WTC11 (cell line): ENCODE measurements around the gene SVOP. TPM values are rescaled to one million over a fixed set of nuclear protein-coding genes. Genes with fewer than 3 reads are reported as not detected.
A peak's percentile ranks its signal among the peaks of the same experiment; 100 is the strongest.

Source experiments
- ATAC-seq: fragments of 200-7000 bp; cut with Tn5 transposase; 2 replicates; pipeline ENCODE4 v1.10.0; 2021; ENCODE audit warnings: mild to moderate bottlenecking, moderate library complexity
- Bru-seq: library from RNA; stranded (reverse); fragments of 400-500 nt; gene quantifications from one replicate; lab custom pipeline; 2021; lab: Mats Ljungman, UMichigan
- CTCF ChIA-PET: fragments of 300-600 bp; sonication (Branson Sonifier 250); formaldehyde crosslinking; loops from one replicate; lab custom pipeline; 2021; ENCODE audit warnings: antibody characterized with exemption; lab: Charles Lee
- POLR2A ChIA-PET: fragments of 350-600 bp; sonication (Branson Sonifier 250); formaldehyde crosslinking; loops from one replicate; lab custom pipeline; 2021; ENCODE audit warnings: antibody characterized with exemption; lab: Charles Lee
- DNase-seq: peaks from one replicate; pipeline ENCODE4 v3.0.0; 2021; ENCODE audit warnings: low spot score
- H3K27ac Mint-ChIP-seq: 2 replicates; pipeline ENCODE4 v1.8.0; 2021; ENCODE audit warnings: mixed read lengths
- H3K27me3 Mint-ChIP-seq: 2 replicates; pipeline ENCODE4 v1.8.0; 2021; ENCODE audit warnings: low read depth, mild to moderate bottlenecking, moderate library complexity, mixed read lengths
- H3K36me3 Mint-ChIP-seq: 2 replicates; pipeline ENCODE4 v1.8.0; 2021; ENCODE audit warnings: mixed read lengths
- H3K4me1 Mint-ChIP-seq: 2 replicates; pipeline ENCODE4 v1.8.0; 2022; ENCODE audit warnings: mixed read lengths
- H3K4me3 Mint-ChIP-seq: 2 replicates; pipeline ENCODE4 v1.8.0; 2021; ENCODE audit warnings: mild to moderate bottlenecking, moderate library complexity, mixed read lengths
- H3K9me3 Mint-ChIP-seq: 2 replicates; pipeline ENCODE4 v1.8.0; 2021; ENCODE audit warnings: mixed read lengths
- ARID4B ChIP-seq: sonication (generic); formaldehyde crosslinking; IDR thresholded peaks from 2 replicates; pipeline ENCODE4 v1.8.0; 2023; ENCODE audit warnings: missing genetic modification reagents, mild to moderate bottlenecking, borderline replicate concordance
- ATF1 ChIP-seq: sonication (generic); formaldehyde crosslinking; IDR thresholded peaks from 2 replicates; pipeline ENCODE4 v1.8.1; 2023; ENCODE audit warnings: mild to moderate bottlenecking, moderate library complexity, missing genetic modification reagents
- E2F4 ChIP-seq: sonication (generic); formaldehyde crosslinking; IDR thresholded peaks from 2 replicates; pipeline ENCODE4 v1.8.1; 2022; ENCODE audit warnings: low read depth, mild to moderate bottlenecking, moderate library complexity, missing genetic modification reagents, borderline replicate concordance
- FOXJ3 ChIP-seq: sonication (generic); formaldehyde crosslinking; IDR thresholded peaks from 2 replicates; pipeline ENCODE4 v1.9.0; 2021; ENCODE audit warnings: missing genetic modification reagents, mild to moderate bottlenecking, borderline replicate concordance
- FOXK1 ChIP-seq: sonication (generic); formaldehyde crosslinking; IDR thresholded peaks from 2 replicates; pipeline ENCODE4 v1.8.0; 2022; ENCODE audit warnings: mild to moderate bottlenecking, moderate library complexity, missing genetic modification reagents
- IRF2 ChIP-seq: sonication (generic); formaldehyde crosslinking; IDR thresholded peaks from 2 replicates; pipeline ENCODE4 v1.8.0; 2022; ENCODE audit warnings: low read depth, missing genetic modification reagents, borderline replicate concordance
- MAX ChIP-seq: sonication (generic); formaldehyde crosslinking; IDR thresholded peaks from 2 replicates; pipeline ENCODE4 v1.8.0; 2022; ENCODE audit warnings: mild to moderate bottlenecking, missing genetic modification reagents
- MYBL2 ChIP-seq: sonication (generic); formaldehyde crosslinking; IDR thresholded peaks from 2 replicates; pipeline ENCODE4 v1.8.1; 2023; ENCODE audit warnings: mild to moderate bottlenecking, moderate library complexity, missing genetic modification reagents
- RORB ChIP-seq: fragments of 250-450 bp; sonication (Bioruptor Pico); IDR thresholded peaks from 2 replicates; pipeline ENCODE4 v1.9.0; 2021; ENCODE audit warnings: mild to moderate bottlenecking
- SMAD4 ChIP-seq: sonication (generic); formaldehyde crosslinking; IDR thresholded peaks from 2 replicates; pipeline ENCODE4 v1.8.0; 2022; ENCODE audit warnings: mild to moderate bottlenecking, missing genetic modification reagents
- SP1 ChIP-seq: sonication (generic); formaldehyde crosslinking; conservative IDR thresholded peaks from 2 replicates; pipeline ENCODE4 v1.8.1; 2022; ENCODE audit warnings: missing genetic modification reagents
- TCF7 ChIP-seq: sonication (generic); formaldehyde crosslinking; IDR thresholded peaks from 2 replicates; pipeline ENCODE4 v1.8.0; 2022; ENCODE audit warnings: mild to moderate bottlenecking, low read depth, missing genetic modification reagents, moderate library complexity
- ZNF263 ChIP-seq: sonication (generic); formaldehyde crosslinking; IDR thresholded peaks from 2 replicates; pipeline ENCODE4 v1.8.1; 2022; ENCODE audit warnings: low read depth, mild to moderate bottlenecking, moderate library complexity, missing genetic modification reagents
- ZSCAN18 ChIP-seq: fragments of 250-450 bp; sonication (Bioruptor Pico); IDR thresholded peaks from 2 replicates; pipeline ENCODE4 v2.1.2; 2022; ENCODE audit warnings: mild to moderate bottlenecking, moderate library complexity
- long read RNA-seq, 3 experiments: library from RNA in 1 of 3; library from capped mRNA in 1 of 3; library from polyadenylated mRNA in 1 of 3; unstranded in 2 of 3; stranded (forward) in 1 of 3; transcript quantifications; one replicate each; pipeline ENCODE4 v2.0.0, GENCODE V29; 2021
- total RNA-seq: library from RNA; stranded (reverse); gene quantifications from 3 replicates; pipeline ENCODE4 v1.2.3, GENCODE V29; 2021
- TF ChIP-seq, protein P1 (sequence below): fragments of 250-450 bp; sonication (Bioruptor Pico); IDR thresholded peaks from 2 replicates; pipeline ENCODE4 v1.8.0; 2021; ENCODE audit warnings: mild to moderate bottlenecking
- TF ChIP-seq, protein P2 (sequence below): sonication (generic); formaldehyde crosslinking; IDR thresholded peaks from 2 replicates; pipeline ENCODE4 v1.8.1; 2022; ENCODE audit warnings: missing genetic modification reagents, borderline replicate concordance
- TF ChIP-seq, protein P3 (sequence below): sonication (generic); formaldehyde crosslinking; IDR thresholded peaks from 2 replicates; pipeline ENCODE4 v1.8.1; 2023; ENCODE audit warnings: mild to moderate bottlenecking, missing genetic modification reagents
- TF ChIP-seq, protein P4 (sequence below): sonication (generic); formaldehyde crosslinking; IDR thresholded peaks from 2 replicates; pipeline ENCODE4 v1.8.0; 2023; ENCODE audit warnings: missing genetic modification reagents
- TF ChIP-seq, protein P5 (sequence below): fragments of 200-600 bp; IDR thresholded peaks from 2 replicates; pipeline ENCODE4 v1.8.0; 2022; ENCODE audit warnings: antibody characterized with exemption

Gene SVOP
- total RNA-seq (0.04 to 0.07 TPM (median 0.07 TPM) in 3 replicates), Bru-seq, nascent RNA (percentile 10 among the genes with signal in this experiment)
- long read RNA-seq, experiment 1: 0 reads
- long read RNA-seq, experiment 2: 0 reads
- long read RNA-seq, experiment 3: 0 reads

GRCh38 chr12:109020796-109021380, at the start of gene SVOP:
Gene SVOP, minus strand, starts transcription at chr12:109021068. Its CDS starts 200 bp downstream, at chr12:109020868.
- DNase-seq (peak; percentile 96), ATAC-seq (peak; percentile 98)
- no peak within 1 kb of the TSS for H3K27ac Mint-ChIP-seq
- H3K27me3 Mint-ChIP-seq: peaks cover 16% of the 10 kb centered on the region
- ChIA-PET CTCF (interaction anchor here (1.2 to 1.4 kb wide), 2 partner anchors 71 to 137 kb away, joined by 3 to 5 read pairs; no protein-coding TSS in a partner anchor), POLR2A (interaction anchor here (1.0 kb wide), 1 partner anchor 41 kb away, joined by 3 read pairs; no protein-coding TSS in a partner anchor)
- H3K4me1 Mint-ChIP-seq: peaks cover 3% of the 10 kb centered on the region; the same call in 1 of the 2 replicates
- peaks cover 3% of the 10 kb centered on the region; the same call in 1 of the 2 replicates for H3K9me3 Mint-ChIP-seq
- H3K4me3 Mint-ChIP-seq: peak within 1 kb of the TSS; percentile 52
- H3K36me3 Mint-ChIP-seq: no peaks in the 10 kb centered on the region
- TF ChIP-seq MYBL2 (CRISPR knock-in tag): peak; percentile 83
- TF ChIP-seq IRF2: no peak
- no peak for TF ChIP-seq FOXJ3 (CRISPR knock-in tag)
- no peak for TF ChIP-seq ZSCAN18 (CRISPR knock-in tag)
- TF ChIP-seq SP1 (CRISPR knock-in tag): peak; percentile 70
- TF ChIP-seq, protein P1, sequence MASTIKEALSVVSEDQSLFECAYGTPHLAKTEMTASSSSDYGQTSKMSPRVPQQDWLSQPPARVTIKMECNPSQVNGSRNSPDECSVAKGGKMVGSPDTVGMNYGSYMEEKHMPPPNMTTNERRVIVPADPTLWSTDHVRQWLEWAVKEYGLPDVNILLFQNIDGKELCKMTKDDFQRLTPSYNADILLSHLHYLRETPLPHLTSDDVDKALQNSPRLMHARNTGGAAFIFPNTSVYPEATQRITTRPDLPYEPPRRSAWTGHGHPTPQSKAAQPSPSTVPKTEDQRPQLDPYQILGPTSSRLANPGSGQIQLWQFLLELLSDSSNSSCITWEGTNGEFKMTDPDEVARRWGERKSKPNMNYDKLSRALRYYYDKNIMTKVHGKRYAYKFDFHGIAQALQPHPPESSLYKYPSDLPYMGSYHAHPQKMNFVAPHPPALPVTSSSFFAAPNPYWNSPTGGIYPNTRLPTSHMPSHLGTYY (CRISPR knock-in tag): no peak
- TF ChIP-seq TCF7 (CRISPR knock-in tag): no peak
- no peak for TF ChIP-seq RORB (CRISPR knock-in tag)
- TF ChIP-seq SMAD4 (CRISPR knock-in tag): peak; percentile 50; the same call in 1 of the 2 replicates
- peak; percentile 44; the same call in 1 of the 2 replicates for TF ChIP-seq ZNF263 (CRISPR knock-in tag)
- TF ChIP-seq, protein P2, sequence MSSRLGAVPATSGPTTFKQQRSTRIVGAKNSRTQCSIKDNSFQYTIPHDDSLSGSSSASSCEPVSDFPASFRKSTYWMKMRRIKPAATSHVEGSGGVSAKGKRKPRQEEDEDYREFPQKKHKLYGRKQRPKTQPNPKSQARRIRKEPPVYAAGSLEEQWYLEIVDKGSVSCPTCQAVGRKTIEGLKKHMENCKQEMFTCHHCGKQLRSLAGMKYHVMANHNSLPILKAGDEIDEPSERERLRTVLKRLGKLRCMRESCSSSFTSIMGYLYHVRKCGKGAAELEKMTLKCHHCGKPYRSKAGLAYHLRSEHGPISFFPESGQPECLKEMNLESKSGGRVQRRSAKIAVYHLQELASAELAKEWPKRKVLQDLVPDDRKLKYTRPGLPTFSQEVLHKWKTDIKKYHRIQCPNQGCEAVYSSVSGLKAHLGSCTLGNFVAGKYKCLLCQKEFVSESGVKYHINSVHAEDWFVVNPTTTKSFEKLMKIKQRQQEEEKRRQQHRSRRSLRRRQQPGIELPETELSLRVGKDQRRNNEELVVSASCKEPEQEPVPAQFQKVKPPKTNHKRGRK (CRISPR knock-in tag): no peak
- TF ChIP-seq, protein P3, sequence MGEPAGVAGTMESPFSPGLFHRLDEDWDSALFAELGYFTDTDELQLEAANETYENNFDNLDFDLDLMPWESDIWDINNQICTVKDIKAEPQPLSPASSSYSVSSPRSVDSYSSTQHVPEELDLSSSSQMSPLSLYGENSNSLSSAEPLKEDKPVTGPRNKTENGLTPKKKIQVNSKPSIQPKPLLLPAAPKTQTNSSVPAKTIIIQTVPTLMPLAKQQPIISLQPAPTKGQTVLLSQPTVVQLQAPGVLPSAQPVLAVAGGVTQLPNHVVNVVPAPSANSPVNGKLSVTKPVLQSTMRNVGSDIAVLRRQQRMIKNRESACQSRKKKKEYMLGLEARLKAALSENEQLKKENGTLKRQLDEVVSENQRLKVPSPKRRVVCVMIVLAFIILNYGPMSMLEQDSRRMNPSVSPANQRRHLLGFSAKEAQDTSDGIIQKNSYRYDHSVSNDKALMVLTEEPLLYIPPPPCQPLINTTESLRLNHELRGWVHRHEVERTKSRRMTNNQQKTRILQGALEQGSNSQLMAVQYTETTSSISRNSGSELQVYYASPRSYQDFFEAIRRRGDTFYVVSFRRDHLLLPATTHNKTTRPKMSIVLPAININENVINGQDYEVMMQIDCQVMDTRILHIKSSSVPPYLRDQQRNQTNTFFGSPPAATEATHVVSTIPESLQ (CRISPR knock-in tag): no peak
- peak; percentile 63; the same call in 1 of the 2 replicates for TF ChIP-seq MAX
- TF ChIP-seq, protein P4, sequence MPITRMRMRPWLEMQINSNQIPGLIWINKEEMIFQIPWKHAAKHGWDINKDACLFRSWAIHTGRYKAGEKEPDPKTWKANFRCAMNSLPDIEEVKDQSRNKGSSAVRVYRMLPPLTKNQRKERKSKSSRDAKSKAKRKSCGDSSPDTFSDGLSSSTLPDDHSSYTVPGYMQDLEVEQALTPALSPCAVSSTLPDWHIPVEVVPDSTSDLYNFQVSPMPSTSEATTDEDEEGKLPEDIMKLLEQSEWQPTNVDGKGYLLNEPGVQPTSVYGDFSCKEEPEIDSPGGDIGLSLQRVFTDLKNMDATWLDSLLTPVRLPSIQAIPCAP (CRISPR knock-in tag): peak; percentile 80
- peak; percentile 99 for TF ChIP-seq ARID4B (CRISPR knock-in tag)
- TF ChIP-seq ATF1 (CRISPR knock-in tag): 0 out of 2 replicates have a peak, but pooled peaks have one; percentile 46
- no peak; the same call in 1 of the 2 replicates for TF ChIP-seq E2F4 (CRISPR knock-in tag)
- TF ChIP-seq FOXK1: peak; percentile 95
- TF ChIP-seq, protein P5, sequence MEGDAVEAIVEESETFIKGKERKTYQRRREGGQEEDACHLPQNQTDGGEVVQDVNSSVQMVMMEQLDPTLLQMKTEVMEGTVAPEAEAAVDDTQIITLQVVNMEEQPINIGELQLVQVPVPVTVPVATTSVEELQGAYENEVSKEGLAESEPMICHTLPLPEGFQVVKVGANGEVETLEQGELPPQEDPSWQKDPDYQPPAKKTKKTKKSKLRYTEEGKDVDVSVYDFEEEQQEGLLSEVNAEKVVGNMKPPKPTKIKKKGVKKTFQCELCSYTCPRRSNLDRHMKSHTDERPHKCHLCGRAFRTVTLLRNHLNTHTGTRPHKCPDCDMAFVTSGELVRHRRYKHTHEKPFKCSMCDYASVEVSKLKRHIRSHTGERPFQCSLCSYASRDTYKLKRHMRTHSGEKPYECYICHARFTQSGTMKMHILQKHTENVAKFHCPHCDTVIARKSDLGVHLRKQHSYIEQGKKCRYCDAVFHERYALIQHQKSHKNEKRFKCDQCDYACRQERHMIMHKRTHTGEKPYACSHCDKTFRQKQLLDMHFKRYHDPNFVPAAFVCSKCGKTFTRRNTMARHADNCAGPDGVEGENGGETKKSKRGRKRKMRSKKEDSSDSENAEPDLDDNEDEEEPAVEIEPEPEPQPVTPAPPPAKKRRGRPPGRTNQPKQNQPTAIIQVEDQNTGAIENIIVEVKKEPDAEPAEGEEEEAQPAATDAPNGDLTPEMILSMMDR: no peak
